GM19238 (cell line): ENCODE results near the gene HIPK2.

Source experiments
- DNase-seq: peaks from one replicate; pipeline ENCODE4 v3.0.0; 2011; ENCODE audit warnings: low spot score; ENCODE audit not compliant: insufficient read length

The HIPK2 gene

DNA sequence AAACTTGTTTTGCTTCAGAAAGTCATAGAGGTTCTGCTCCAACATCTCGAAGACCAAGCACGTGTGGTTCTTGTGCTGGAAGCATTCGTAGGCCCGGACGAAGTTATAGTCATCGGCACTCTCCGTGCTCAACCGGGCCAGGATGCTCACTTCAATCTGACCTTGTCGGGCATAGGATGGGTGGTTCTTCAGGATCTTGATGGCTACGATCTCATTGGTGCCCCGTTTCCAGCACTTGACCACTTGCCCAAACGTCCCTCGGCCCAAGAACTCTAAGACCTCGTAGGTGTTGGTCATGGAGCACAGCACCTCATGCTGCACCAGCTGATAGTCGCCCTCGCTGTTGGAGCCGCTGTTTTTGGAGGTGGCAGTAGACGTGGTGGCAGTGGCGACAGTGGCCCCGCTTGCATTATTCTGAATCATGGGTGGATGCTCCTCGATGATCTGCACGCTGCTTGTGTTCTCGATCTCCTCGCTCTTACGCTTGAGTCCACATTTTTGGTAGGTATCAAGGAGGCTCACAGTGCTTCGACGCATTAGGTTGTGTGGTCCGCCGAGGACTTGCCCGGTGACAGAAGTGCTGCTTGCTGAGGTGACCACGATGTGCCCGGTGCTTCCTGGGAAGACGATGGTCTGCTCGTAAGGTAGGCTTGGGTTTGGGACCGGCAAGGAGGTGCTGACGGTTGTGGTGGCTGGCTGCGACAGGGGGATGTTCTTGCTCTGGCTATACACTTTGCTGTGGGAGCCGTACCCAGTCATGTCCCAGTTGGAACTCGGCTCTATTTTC, 61.4 kb downstream of the HIPK2 start:
- DNase-seq, result no peak

GRCh38 chr7:139715194-139715815, 62.5 kb downstream of the HIPK2 start:
- DNase-seq, result no peak

DNA sequence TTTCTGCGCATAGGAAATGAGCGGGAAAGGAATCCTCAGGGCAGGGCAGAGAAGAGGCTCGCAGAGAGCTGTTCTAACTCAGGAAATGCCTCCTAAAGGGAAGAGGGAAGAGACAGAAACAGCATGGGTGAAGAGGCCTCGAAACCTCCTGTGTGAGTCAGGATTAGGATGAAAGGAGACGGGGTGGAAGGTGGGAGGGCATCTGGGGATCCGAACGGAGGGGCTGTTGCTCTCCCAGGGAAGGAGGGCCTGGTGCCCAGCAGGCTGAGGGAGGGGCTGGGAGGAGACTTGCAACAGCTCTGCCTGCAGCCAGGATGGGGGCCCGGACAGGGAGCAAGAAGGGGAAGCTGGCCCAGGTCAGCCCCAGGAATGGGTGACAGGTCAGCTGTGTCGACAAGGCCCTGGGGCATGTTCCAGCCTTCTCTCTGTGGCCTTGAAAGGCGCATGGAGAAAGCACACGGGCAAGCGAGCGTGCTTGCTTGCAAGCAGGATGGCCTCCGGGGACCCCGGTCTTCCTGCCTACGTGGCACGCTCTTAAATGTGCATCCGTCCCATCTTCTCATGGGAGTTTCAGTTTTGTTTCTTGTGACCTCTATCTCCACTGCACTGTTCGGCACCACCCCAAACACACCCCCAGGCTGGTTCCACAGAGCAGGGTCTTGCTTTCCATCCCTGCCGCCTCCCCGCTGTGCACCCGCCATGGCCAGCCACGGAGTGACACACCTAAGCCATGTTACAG, 63.5 kb downstream of the HIPK2 start:
- peak; percentile 74 for DNase-seq

DNA sequence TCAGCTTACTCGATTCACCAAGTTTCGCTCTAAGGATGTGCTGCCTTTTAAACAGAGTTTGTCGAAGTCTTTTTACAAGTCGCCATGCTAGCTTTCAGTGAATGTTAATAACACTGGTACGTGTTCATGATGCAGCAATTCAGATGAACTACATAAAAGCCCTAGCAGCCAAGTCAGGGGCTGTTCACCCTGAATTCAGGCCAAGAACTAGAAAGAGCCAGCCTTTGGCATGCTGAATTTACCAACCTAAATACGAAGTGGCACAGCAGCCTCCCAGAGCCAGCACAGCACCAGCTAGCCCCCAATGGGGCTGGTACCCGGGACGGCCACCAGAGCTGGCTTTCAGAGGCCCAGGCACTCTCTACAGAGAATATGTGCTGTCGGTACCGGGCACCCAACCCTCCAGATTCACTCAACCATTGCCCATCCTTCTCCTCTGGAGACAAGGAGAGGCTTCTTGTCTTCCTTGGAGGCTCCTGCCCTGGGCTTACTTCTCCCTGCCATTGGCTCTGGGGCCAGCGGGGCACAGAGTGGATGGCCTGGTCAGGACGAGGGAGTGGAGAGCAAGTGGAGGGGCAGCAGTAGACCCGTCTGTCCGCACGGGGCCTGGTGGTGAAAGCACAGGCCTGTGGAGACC, 64.2 kb downstream of the HIPK2 start:
- no peak for DNase-seq

GRCh38 chr7:139713061-139713460, 64.7 kb downstream of the HIPK2 start:
- DNase-seq, result no peak

DNA sequence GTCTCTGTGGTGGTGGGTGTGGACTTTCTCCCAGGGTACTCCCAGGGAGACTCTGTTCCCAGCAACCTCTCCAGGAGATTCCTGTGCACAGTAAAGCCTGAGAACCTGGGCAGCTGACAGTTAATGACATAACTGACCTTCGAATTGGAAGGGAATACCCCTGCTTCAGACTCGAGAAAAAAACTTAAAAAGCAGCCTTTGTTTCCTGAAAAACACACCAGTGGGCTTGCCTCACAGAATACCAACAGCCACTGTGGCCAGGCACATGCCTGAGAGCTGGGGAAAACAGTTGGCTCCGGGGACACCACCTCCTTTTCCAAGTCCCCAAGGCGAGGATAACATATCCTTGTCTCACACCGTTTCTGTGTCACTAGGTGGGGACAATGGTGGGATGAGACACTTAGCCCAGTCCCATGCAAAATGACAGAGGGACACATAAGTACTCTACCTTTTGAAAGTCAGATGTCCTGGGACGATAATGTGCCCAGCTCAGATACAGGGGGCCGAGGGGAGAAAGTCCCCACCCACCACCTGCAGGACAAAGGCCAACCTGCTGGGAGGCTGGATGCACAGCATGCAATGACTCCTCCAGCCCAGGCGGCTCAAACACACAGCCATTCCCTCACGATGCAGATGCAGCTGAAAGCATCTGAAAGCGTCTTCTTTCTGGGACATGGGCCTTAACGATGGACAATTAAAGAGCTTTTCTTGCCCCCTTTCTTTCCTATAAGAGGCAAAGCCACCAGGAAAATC, 65.6 kb downstream of the HIPK2 start:
- no peak for DNase-seq

GRCh38 chr7:139710036-139710435, 67.8 kb downstream of the HIPK2 start:
- DNase-seq, result no peak

GRCh38 chr7:139709485-139709884, 68.3 kb downstream of the HIPK2 start:
- no peak for DNase-seq

- no peak for DNase-seq
These were observed 69.3 kb downstream of the HIPK2 start for GRCh38 chr7:139708541-139708940.

GRCh38 chr7:139706837-139707236, 71.0 kb downstream of the HIPK2 start:
- no peak for DNase-seq

DNA sequence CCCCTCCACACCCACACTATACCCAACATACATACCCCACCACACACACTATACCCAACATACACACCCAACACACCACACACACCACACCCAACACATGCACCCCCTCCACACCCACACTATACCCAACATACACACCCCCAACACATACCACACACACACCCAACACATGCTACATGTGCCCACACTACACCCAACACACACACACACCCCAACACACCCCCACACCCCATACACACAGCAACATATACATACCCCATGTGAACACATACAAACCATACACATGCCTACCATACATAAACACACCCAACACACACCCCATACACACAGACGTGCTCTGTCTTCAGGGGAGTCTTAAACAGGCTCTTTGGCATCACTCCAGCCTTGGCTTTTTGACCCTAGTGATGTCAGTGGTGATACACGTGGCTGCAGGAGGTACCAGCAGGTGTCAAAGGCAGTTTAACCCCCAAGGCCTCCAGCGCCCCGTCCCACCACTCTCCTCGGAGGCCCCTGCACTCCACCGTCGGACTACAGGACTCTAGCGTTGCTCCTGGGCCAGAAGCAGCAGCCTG, 73.4 kb downstream of the HIPK2 start:
- no peak for DNase-seq

DNA sequence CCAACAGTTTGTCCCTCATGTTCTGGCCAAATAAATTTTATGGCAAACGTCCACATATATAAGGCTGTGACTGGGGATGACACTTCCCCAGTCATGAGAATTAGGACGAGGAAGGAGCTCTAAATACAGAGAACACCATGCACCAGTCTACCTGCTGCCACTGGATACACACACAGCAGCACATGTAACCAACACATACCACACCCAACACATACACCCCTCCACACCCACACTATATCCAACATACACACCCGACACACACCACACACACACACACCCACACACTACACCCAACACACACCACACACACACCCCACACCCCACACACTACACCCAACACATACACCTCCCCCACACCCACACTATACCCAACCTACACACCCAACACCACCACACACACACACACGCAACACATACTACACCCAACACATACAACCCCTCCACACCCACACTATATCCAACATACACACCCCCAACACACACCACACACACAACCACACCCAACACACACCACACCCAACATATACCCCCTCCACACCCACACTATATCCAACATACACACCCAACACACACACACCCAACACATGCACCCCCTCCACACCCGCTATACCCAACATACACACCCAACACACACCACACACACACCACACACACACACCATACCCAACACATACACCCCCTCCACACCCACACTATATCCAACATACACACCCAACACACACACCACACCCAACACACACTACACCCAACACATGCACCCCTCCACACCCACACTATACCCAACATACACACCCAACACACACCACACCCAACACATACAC, 74.1 kb downstream of the HIPK2 start:
- no peak for DNase-seq

DNA sequence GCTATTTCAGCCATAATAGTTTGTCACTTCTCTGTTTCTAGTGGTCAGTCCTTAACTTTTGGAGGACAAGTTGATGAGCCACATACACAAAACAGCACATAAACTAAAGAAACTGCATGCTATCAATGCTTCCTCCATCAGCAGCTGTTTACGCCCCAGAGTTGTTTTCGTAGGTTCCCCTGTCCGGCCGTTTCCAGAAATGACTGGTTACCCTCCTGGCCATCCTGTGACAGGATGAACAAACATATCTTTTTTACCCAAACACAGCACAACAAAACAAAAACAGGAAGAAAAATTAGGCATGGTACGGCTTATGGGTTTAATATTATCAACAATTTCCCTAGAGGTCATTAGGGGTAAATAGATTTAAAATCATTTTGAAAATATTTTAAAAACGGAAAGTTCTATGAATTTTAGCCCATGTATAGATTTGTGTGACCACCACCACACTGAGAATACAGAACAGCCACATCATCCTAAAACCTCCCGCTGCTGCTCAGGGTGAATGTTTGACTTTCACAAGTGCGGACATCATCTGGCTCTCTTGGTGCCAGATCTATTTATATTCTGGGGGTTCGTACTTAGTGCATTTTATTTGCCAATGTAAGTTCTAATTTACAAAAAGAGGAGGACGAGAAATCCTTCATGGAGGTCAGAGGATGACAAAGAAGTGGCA, 74.8 kb downstream of the HIPK2 start:
- DNase-seq, result no peak

GRCh38 chr7:139702313-139702731, 75.5 kb downstream of the HIPK2 start:
- no peak for DNase-seq

GRCh38 chr7:139701908-139702307, 75.9 kb downstream of the HIPK2 start:
- no peak for DNase-seq

- DNase-seq, result no peak
These were observed 77.1 kb downstream of the HIPK2 start for GRCh38 chr7:139700505-139701235.

DNA sequence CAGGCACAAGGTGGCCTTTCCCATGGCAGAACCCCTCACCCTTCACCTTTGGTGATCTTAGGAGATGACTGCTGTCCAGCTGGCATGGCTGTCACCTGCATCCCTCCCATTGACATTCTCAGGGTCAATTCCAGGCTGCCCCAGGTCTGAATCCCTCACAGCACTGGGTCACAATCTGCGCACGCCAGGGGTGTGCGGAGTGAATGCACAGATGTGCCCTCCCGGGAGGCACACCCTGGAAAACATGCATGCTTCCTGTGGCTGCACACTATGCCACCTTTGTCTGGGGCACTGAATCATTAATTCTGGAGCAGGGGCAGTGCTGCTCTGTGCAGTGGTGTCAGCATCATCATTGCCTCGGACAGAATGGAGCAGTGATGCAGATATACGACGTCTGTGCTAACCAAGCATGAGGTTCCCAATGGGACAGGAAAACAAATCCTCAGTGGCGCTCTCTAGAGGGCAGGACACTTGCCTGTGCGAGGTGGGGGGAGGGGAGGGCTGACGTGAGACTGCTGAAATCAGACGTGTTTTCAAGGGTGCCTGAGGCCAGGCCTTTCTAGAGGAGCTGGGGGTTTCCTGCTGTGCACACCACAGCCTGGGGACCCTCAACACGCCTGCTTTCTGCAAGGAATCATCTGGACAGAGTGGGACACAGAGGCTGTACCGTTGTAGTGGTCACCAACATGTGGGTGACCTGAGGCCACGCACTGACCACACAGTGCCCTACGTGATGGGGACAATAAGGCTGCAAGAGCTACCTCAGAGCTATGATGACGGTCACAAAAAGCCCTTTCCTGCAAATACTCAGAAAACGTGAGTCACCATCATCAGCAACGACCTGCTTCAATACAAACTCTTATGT, 77.9 kb downstream of the HIPK2 start:
- no peak for DNase-seq

DNA sequence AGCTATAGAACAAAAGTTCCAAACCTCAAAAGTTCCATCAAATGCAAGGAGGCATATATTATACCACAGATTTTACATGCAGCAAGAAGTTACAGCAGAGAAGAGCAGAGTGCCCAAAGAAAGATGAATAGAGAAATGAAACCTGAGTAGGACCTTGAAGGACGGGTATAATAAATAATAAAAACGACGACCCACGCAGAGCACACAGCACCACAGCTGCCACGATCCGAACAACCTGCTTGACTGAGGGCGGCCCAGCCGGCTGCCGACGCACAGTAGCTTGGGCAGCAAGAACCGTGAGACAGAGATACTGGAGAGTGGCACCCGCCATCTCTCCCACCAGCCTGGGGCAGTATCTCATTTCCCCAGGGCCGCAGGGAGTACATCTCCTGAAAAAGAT, 79.0 kb downstream of the HIPK2 start:
- DNase-seq, result no peak
